ENCODE results near the gene UTP15. TPM values are rescaled to one million over a fixed set of nuclear protein-coding genes. Genes with fewer than 3 reads are reported as not detected.

Gene UTP15
- total and polyA plus RNA-seq, 2 donors (not counting 3 experiments of a cell fraction or from before 2014, with no cell fraction given) = 11.7 to 25.2 TPM

- Histone ChIP-seq H2AFZ (ENCODE audit: low read depth, low read length) (peak overlapping the region; percentile 80), H3K4me3 (replicated peaks in 1 of 3; ENCODE audit: insufficient read depth in 1 of 3, low read depth in 1 of 3, low read length in 3 of 3) (no peak overlapping the region), H3K9me3 (replicated peaks; ENCODE audit: control insufficient read depth, insufficient read depth, low read length) (no peaks in the 10 kb centered on the region), H4K20me1 (replicated peaks; ENCODE audit: control insufficient read depth, extremely low read depth, insufficient read depth, low read length) (no peaks in the 10 kb centered on the region), H3K79me2 (ENCODE audit: control insufficient read depth, insufficient read depth, low read length) (peaks cover 39% of the 10 kb centered on the region), H3K27ac (ENCODE audit: insufficient read depth, low read depth, low read length) (peak overlapping the region; percentile 81), H3K4me2 (ENCODE audit: insufficient read depth, low read length) (peak overlapping the region; percentile 25), H3K9me1 (replicated peaks; ENCODE audit: control insufficient read depth, extremely low read depth, insufficient read depth, low read length) (no peaks in the 10 kb centered on the region), H3K4me1 (ENCODE audit: control insufficient read depth, extremely low read depth, insufficient read depth, low read length) (peaks cover 31% of the 10 kb centered on the region), H3K27me3 (ENCODE audit: control insufficient read depth in 2 of 2, insufficient read depth in 2 of 2, low read length in 2 of 2) (no peaks in the 10 kb centered on the region), H3K9ac (replicated peaks; ENCODE audit: extremely low read depth, insufficient read depth, low read length) (peak overlapping the region; percentile 94), H3K36me3 (ENCODE audit: control insufficient read depth in 2 of 2, extremely low read depth in 1 of 2, insufficient read depth in 2 of 2, low read length in 2 of 2) (no peaks in the 10 kb centered on the region)
- DNase-seq (ENCODE audit: low read depth, low spot score) (no peak), FAIRE-seq (no peak)
- no peak for TF ChIP-seq POLR2AphosphoS5 (IDR thresholded peaks at IDR 0.05; ENCODE audit: insufficient read depth, low read depth, low read length)
- TF ChIP-seq JUN (IDR thresholded peaks at IDR 0.05; ENCODE audit: borderline replicate concordance, insufficient read depth, insufficient read length, low read depth) = no peak
- no peak for TF ChIP-seq GATA2 (IDR thresholded peaks at IDR 0.05; ENCODE audit: insufficient read depth, insufficient read length, low read depth, low read length)
- no peak for TF ChIP-seq FOS (IDR thresholded peaks at IDR 0.05; ENCODE audit: borderline replicate concordance, insufficient read depth, low read length)
- TF ChIP-seq EZH2 (IDR thresholded peaks at IDR 0.05; ENCODE audit: borderline replicate concordance, low read depth, low read length, severe bottlenecking) = no peak
- TF ChIP-seq, protein P1, sequence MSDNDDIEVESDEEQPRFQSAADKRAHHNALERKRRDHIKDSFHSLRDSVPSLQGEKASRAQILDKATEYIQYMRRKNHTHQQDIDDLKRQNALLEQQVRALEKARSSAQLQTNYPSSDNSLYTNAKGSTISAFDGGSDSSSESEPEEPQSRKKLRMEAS (IDR thresholded peaks at IDR 0.05; ENCODE audit: insufficient read depth, insufficient read length) = no peak
- TF ChIP-seq POLR2A (IDR thresholded peaks at IDR 0.05; ENCODE audit: low read depth, low read length) = no peak
- no peak for TF ChIP-seq MYC (IDR thresholded peaks at IDR 0.05; ENCODE audit: low read depth, low read length)
- TF ChIP-seq, protein P2, sequence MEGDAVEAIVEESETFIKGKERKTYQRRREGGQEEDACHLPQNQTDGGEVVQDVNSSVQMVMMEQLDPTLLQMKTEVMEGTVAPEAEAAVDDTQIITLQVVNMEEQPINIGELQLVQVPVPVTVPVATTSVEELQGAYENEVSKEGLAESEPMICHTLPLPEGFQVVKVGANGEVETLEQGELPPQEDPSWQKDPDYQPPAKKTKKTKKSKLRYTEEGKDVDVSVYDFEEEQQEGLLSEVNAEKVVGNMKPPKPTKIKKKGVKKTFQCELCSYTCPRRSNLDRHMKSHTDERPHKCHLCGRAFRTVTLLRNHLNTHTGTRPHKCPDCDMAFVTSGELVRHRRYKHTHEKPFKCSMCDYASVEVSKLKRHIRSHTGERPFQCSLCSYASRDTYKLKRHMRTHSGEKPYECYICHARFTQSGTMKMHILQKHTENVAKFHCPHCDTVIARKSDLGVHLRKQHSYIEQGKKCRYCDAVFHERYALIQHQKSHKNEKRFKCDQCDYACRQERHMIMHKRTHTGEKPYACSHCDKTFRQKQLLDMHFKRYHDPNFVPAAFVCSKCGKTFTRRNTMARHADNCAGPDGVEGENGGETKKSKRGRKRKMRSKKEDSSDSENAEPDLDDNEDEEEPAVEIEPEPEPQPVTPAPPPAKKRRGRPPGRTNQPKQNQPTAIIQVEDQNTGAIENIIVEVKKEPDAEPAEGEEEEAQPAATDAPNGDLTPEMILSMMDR (IDR thresholded peaks at IDR 0.05; ENCODE audit: extremely low read depth in 1 of 2, insufficient read depth in 1 of 2, low read depth in 1 of 2, low read length in 2 of 2) = no peak
- intact Hi-C loops (cut with micrococcal nuclease) (loop anchor here (5.0 kb wide), 2 partner anchors 33 to 122 kb away; no protein-coding TSS in a partner anchor), dilution Hi-C loops (cut with MboI; ENCODE audit: extremely low pct_ligation_motif_present, low sequenced_read_pairs) (no loop called here)
- ChIA-PET POLR2A (interaction anchor here (0.6 to 0.9 kb wide), 2 partner anchors 16 to 21 kb away, joined by 3 to 4 read pairs; no protein-coding TSS in a partner anchor), CTCF (interaction anchor here (0.9 to 3.2 kb wide), 8 partner anchors 11 to 168 kb away, joined by 3 to 17 read pairs (median 6); no protein-coding TSS in a partner anchor)
- no TSS peak for BruUV-seq (replicated peaks)
These were observed 59.3 kb downstream of the UTP15 start for GRCh38 chr5:73624888-73625287.

All from endothelial cell of umbilical vein (primary cell).